ENCODE data around the gene ARCN1. TPM values are rescaled to one million over a fixed set of nuclear protein-coding genes. Genes with fewer than 3 reads are reported as not detected.
A peak's percentile ranks its signal among the peaks of the same experiment; 100 is the strongest.

Gene ARCN1
- total and polyA plus RNA-seq, 9 of the 15 experiments (the other 6 are each of a cell fraction or from before 2014, with no cell fraction given), result 30.0 to 224 (median 76.4) TPM

GRCh38 chr11:118608360-118609227, 36.4 kb downstream of the ARCN1 start (continued):
- 0 out of 2 replicates have a peak, but pooled peaks have one; percentile 16 for TF ChIP-seq ZNF232 (CRISPR knock-in tag; IDR thresholded peaks at IDR 0.05)
- no peak for TF ChIP-seq GATA2 (CRISPR knock-in tag; IDR thresholded peaks at IDR 0.05)
- peak; percentile 85 for TF ChIP-seq NBN (IDR thresholded peaks at IDR 0.05; ENCODE audit: low read depth)
- peak; percentile 91 for TF ChIP-seq ATF3 (IDR thresholded peaks at IDR 0.05)
- peak; percentile 93 for TF ChIP-seq ATF3 (CRISPR knock-in tag; conservative IDR thresholded peaks at IDR 0.05)
- TF ChIP-seq FOXK2 (conservative IDR thresholded peaks at IDR 0.05 in 1 of 2, IDR thresholded peaks at IDR 0.05 in 1 of 2; ENCODE audit: low read depth in 2 of 2), result peak in 1 of 2 experiments; percentile 58; a peak in 2 of 4 replicates
- peak; percentile 67; the same call in 1 of the 2 replicates for TF ChIP-seq JUN (IDR thresholded peaks at IDR 0.05; ENCODE audit: borderline replicate concordance, low read depth, low read length)
- TF ChIP-seq JUN (CRISPR knock-in tag; IDR thresholded peaks at IDR 0.05; ENCODE audit: borderline replicate concordance), result peak; percentile 72; the same call in 1 of the 2 replicates
- peak; percentile 18; the same call in 1 of the 2 replicates for TF ChIP-seq KLF13 (tag; IDR thresholded peaks at IDR 0.05; ENCODE audit: borderline replicate concordance, low read depth)
- TF ChIP-seq NFE2 (IDR thresholded peaks at IDR 0.05; ENCODE audit: low read depth), result peak; percentile 60
- peak; percentile 74 for TF ChIP-seq RNF2 (IDR thresholded peaks at IDR 0.05)
- no peak for TF ChIP-seq ZNF551 (CRISPR knock-in tag; IDR thresholded peaks at IDR 0.05)
- peak; percentile 59; the same call in 1 of the 2 replicates for TF ChIP-seq MBD2 (IDR thresholded peaks at IDR 0.05; ENCODE audit: borderline replicate concordance, low read depth)
- peak; percentile 88 for TF ChIP-seq CREB1 (IDR thresholded peaks at IDR 0.05)
- TF ChIP-seq CREB1 (CRISPR knock-in tag; IDR thresholded peaks at IDR 0.05), result peak; percentile 84
- TF ChIP-seq ZFP91 (CRISPR knock-in tag; IDR thresholded peaks at IDR 0.05), result peak; percentile 48; the same call in 1 of the 2 replicates
- no peak for TF ChIP-seq ADNP (tag; IDR thresholded peaks at IDR 0.05)
- TF ChIP-seq POLR2AphosphoS2 (IDR thresholded peaks at IDR 0.05; ENCODE audit: low read length), result no peak
- TF ChIP-seq GATAD2B (IDR thresholded peaks at IDR 0.05; ENCODE audit: borderline replicate concordance), result 0 out of 2 replicates have a peak, but pooled peaks have one; percentile 41
- no peak for TF ChIP-seq PHB2 (IDR thresholded peaks at IDR 0.05; ENCODE audit: low read depth)
- TF ChIP-seq MEF2D (tag; conservative IDR thresholded peaks at IDR 0.05; ENCODE audit: low read depth), result peak; percentile 68; the same call in 1 of the 2 replicates
- TF ChIP-seq ARID1B (IDR thresholded peaks at IDR 0.05), result peak; percentile 72
- peak; percentile 72 for TF ChIP-seq ZBTB5 (IDR thresholded peaks at IDR 0.05)
- TF ChIP-seq ELF4 (CRISPR knock-in tag; IDR thresholded peaks at IDR 0.05), result 0 out of 2 replicates have a peak, but pooled peaks have one; percentile 55
- TF ChIP-seq ZNF511 (CRISPR knock-in tag; IDR thresholded peaks at IDR 0.05), result peak; percentile 35

Data from K562 (cell line).